Measurements from ENCODE around the gene DLG5.

DLG5 gene

GRCh38 chr10:77840636-77841035, 85.9 kb downstream of the DLG5 start:
- H3K4me3 ChIP-seq (ENCODE audit: low read depth, low read length), result no peak overlapping the region
- DNase-seq (ENCODE audit: low read depth), result peak; percentile 41
- TF ChIP-seq CTCF (conservative IDR thresholded peaks at IDR 0.05; ENCODE audit: low read depth, low read length), result no peak

GRCh38 chr10:77837925-77838595, 88.5 kb downstream of the DLG5 start:
- DNase-seq (ENCODE audit: low read depth), result peak; percentile 13
- no peak overlapping the region for H3K4me3 ChIP-seq (ENCODE audit: low read depth, low read length)
- no peak for TF ChIP-seq CTCF (conservative IDR thresholded peaks at IDR 0.05; ENCODE audit: low read depth, low read length)

- H3K4me3 ChIP-seq (ENCODE audit: low read depth, low read length), result no peak overlapping the region
- TF ChIP-seq CTCF (conservative IDR thresholded peaks at IDR 0.05; ENCODE audit: low read depth, low read length), result peak; percentile 47
- peak; percentile 74 for DNase-seq (ENCODE audit: low read depth)
These were observed 89.2 kb downstream of the DLG5 start for GRCh38 chr10:77837248-77837924.

GRCh38 chr10:77836299-77836820, 90.2 kb downstream of the DLG5 start:
- TF ChIP-seq CTCF (conservative IDR thresholded peaks at IDR 0.05; ENCODE audit: low read depth, low read length), result no peak
- no peak overlapping the region for H3K4me3 ChIP-seq (ENCODE audit: low read depth, low read length)
- DNase-seq (ENCODE audit: low read depth), result peak; percentile 28

- no peak overlapping the region for H3K4me3 ChIP-seq (ENCODE audit: low read depth, low read length)
- no peak for TF ChIP-seq CTCF (conservative IDR thresholded peaks at IDR 0.05; ENCODE audit: low read depth, low read length)
- DNase-seq (ENCODE audit: low read depth), result peak; percentile 36
These were observed 90.9 kb downstream of the DLG5 start for GRCh38 chr10:77835669-77836086.

- DNase-seq (ENCODE audit: low read depth), result no peak
- no peak for TF ChIP-seq CTCF (conservative IDR thresholded peaks at IDR 0.05; ENCODE audit: low read depth, low read length)
- no peak overlapping the region for H3K4me3 ChIP-seq (ENCODE audit: low read depth, low read length)
These were observed 91.4 kb downstream of the DLG5 start for GRCh38 chr10:77834943-77835668.

All from choroid plexus epithelial cell (primary cell).